Measurements from ENCODE around the gene TCF7L2.
A peak's percentile ranks its signal among the peaks of the same experiment; 100 is the strongest.

The TCF7L2 gene

GRCh38 chr10:112949875-112950507 is at the start of gene TCF7L2:
Gene TCF7L2 (plus strand): TSS chr10:112950247. CDS start chr10:112950757, 510 bp downstream.
- Histone ChIP-seq H3K4me1 (ENCODE audit: insufficient read depth, low read length) (peaks cover 25% of the 10 kb centered on the region), H3K9me3 (ENCODE audit: control insufficient read depth, insufficient read depth, low read length) (no peaks in the 10 kb centered on the region), H3K36me3 (ENCODE audit: insufficient read depth, low read length) (no peaks in the 10 kb centered on the region), H3K9ac (ENCODE audit: low read depth, low read length) (peak within 1 kb of the TSS; percentile 86)

- Histone ChIP-seq H3K9me3 (ENCODE audit: control insufficient read depth, insufficient read depth, low read length) (no peaks in the 10 kb centered on the region), H3K4me1 (ENCODE audit: insufficient read depth, low read length) (peaks cover 7% of the 10 kb centered on the region; the same call in 1 of the 2 replicates), H3K9ac (ENCODE audit: low read depth, low read length) (no peak overlapping the region), H3K36me3 (ENCODE audit: insufficient read depth, low read length) (no peaks in the 10 kb centered on the region)
Measured at GRCh38 chr10:112902730-112903129, 47.3 kb upstream of the TCF7L2 start.

DNA sequence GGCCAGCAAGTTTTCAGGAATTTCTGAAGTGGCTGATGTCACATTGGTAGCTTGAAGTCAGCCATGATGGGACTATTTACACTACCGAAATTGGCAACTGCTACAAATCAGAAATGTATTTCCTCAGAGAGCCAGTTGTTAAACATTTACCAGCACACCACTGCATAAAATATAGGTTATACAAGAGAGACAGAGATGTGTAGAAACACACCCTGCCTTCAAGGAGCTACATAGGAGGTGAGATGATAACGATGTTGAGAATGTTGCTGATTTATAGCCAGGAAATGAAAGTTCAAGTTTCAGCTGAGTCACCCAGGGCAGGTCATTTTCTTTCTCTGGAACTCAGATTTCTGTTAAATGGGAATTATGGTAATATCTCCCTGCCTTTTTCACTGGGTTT is 46.0 kb upstream of the TCF7L2 start:
- H3K9ac ChIP-seq (ENCODE audit: low read depth, low read length), result no peak overlapping the region
- H3K36me3 ChIP-seq (ENCODE audit: insufficient read depth, low read length), result no peaks in the 10 kb centered on the region; the same call in 1 of the 2 replicates

GRCh38 chr10:112906945-112907344 is 43.1 kb upstream of the TCF7L2 start:
- no peaks in the 10 kb centered on the region; the same call in 1 of the 2 replicates for H3K36me3 ChIP-seq (ENCODE audit: insufficient read depth, low read length)
- no peak overlapping the region for H3K9ac ChIP-seq (ENCODE audit: low read depth, low read length)
- H3K9me3 ChIP-seq (ENCODE audit: control insufficient read depth, insufficient read depth, low read length), result no peaks in the 10 kb centered on the region
- peaks cover 11% of the 10 kb centered on the region; the same call in 1 of the 2 replicates for H3K4me1 ChIP-seq (ENCODE audit: insufficient read depth, low read length)

More for the DNA sequence above, 46.0 kb upstream of the TCF7L2 start:
- H3K9me3 ChIP-seq (ENCODE audit: control insufficient read depth, insufficient read depth, low read length), result no peaks in the 10 kb centered on the region
- peaks cover 12% of the 10 kb centered on the region; the same call in 1 of the 2 replicates for H3K4me1 ChIP-seq (ENCODE audit: insufficient read depth, low read length)

- Histone ChIP-seq H3K9me3 (ENCODE audit: control insufficient read depth, insufficient read depth, low read length) (no peaks in the 10 kb centered on the region), H3K4me1 (ENCODE audit: insufficient read depth, low read length) (peaks cover 20% of the 10 kb centered on the region), H3K36me3 (ENCODE audit: insufficient read depth, low read length) (no peaks in the 10 kb centered on the region; the same call in 1 of the 2 replicates), H3K9ac (ENCODE audit: low read depth, low read length) (no peak overlapping the region)
Measured at GRCh38 chr10:112907893-112908292, 42.2 kb upstream of the TCF7L2 start.

DNA sequence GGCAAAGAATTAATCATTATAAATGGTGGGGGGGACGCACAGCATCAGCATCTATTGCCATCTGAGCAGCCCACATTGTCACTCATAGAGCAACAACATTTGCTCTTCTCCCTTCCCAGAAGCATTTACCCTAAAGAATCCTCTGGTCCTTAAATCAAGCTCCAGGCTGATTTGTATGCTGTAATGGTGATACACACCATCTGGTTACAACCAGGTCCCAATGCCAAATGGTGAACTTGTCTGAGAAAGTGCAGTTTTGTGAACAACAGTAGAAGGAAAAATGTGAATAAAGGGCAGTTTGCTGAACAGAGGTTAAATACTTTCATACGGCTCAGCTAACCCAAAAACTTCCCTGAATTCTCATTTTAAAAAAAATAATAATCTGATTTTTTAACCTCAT is 38.8 kb upstream of the TCF7L2 start:
- Histone ChIP-seq H3K9ac (ENCODE audit: low read depth, low read length) (no peak overlapping the region), H3K36me3 (ENCODE audit: insufficient read depth, low read length) (no peaks in the 10 kb centered on the region; the same call in 1 of the 2 replicates), H3K4me1 (ENCODE audit: insufficient read depth, low read length) (peaks cover 31% of the 10 kb centered on the region), H3K9me3 (ENCODE audit: control insufficient read depth, insufficient read depth, low read length) (no peaks in the 10 kb centered on the region)

- Histone ChIP-seq H3K9me3 (ENCODE audit: control insufficient read depth, insufficient read depth, low read length) (no peaks in the 10 kb centered on the region), H3K9ac (ENCODE audit: low read depth, low read length) (peak overlapping the region; percentile 18; the same call in 1 of the 2 replicates), H3K4me1 (ENCODE audit: insufficient read depth, low read length) (peaks cover 34% of the 10 kb centered on the region), H3K36me3 (ENCODE audit: insufficient read depth, low read length) (no peaks in the 10 kb centered on the region; the same call in 1 of the 2 replicates)
Measured at GRCh38 chr10:112912410-112912928, 37.6 kb upstream of the TCF7L2 start.

DNA sequence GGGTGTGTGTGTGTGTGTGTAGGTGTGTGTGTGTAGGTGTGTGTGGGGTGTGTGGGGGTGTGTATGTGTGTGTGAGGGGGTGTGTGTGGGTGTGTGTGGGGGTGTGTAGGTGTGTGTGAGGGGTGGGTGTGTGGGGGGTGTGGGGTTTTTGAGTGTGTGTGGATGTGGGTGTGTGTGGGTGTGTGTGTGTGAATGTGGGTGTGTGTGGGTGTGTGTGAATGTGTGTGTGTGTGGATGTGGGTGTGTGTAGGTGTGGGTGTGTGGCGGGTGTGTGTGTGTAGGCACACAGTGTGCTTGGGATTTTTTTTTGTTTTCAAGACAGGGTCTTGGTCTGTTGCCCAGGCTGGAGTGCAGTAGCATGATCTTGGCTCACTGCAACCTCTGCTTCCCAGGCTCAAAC is 36.8 kb upstream of the TCF7L2 start:
- Histone ChIP-seq H3K9me3 (ENCODE audit: control insufficient read depth, insufficient read depth, low read length) (no peaks in the 10 kb centered on the region), H3K9ac (ENCODE audit: low read depth, low read length) (no peak overlapping the region), H3K36me3 (ENCODE audit: insufficient read depth, low read length) (no peaks in the 10 kb centered on the region), H3K4me1 (ENCODE audit: insufficient read depth, low read length) (peaks cover 34% of the 10 kb centered on the region)

DNA sequence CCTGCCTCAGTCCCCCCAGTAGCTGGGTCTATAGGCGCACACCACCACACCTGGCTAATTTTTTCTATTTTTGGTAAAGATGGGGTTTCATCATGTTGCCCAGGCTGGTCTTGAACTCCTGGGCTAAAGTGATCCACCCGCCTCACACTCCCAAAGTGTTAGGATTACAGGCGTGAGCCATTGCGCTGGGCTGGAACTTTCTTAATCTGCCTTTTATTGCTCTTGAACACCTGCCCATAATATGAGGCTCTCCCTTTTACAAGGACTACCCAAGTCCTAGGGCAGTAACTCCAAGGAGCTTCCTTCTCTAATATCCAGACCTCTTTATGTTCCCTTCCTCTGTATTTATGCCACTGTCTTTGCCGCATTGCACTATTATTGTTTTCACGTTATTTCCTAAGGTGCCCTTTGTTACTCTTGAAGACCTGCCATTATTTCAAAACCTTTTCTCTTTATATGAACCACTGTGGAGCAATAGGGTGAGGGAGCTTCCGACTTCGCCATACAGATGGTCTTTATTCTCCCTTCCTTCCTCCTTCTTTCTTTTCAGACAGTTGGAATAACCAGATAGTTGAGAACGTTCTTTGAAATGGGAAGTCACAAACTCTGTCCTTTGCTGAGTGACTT is 36.3 kb upstream of the TCF7L2 start:
- Histone ChIP-seq H3K9me3 (ENCODE audit: control insufficient read depth, insufficient read depth, low read length) (no peaks in the 10 kb centered on the region), H3K4me1 (ENCODE audit: insufficient read depth, low read length) (peaks cover 32% of the 10 kb centered on the region), H3K9ac (ENCODE audit: low read depth, low read length) (no peak overlapping the region)

GRCh38 chr10:112914288-112914952 is 35.6 kb upstream of the TCF7L2 start:
- Histone ChIP-seq H3K36me3 (ENCODE audit: insufficient read depth, low read length) (no peaks in the 10 kb centered on the region), H3K4me1 (ENCODE audit: insufficient read depth, low read length) (peaks cover 34% of the 10 kb centered on the region), H3K9ac (ENCODE audit: low read depth, low read length) (no peak overlapping the region), H3K9me3 (ENCODE audit: control insufficient read depth, insufficient read depth, low read length) (no peaks in the 10 kb centered on the region)

More for the DNA sequence above, 36.3 kb upstream of the TCF7L2 start:
- no peaks in the 10 kb centered on the region for H3K36me3 ChIP-seq (ENCODE audit: insufficient read depth, low read length)

GRCh38 chr10:112915590-112916572 is 34.2 kb upstream of the TCF7L2 start:
- Histone ChIP-seq H3K9me3 (ENCODE audit: control insufficient read depth, insufficient read depth, low read length) (no peaks in the 10 kb centered on the region), H3K4me1 (ENCODE audit: insufficient read depth, low read length) (peaks cover 38% of the 10 kb centered on the region), H3K36me3 (ENCODE audit: insufficient read depth, low read length) (no peaks in the 10 kb centered on the region), H3K9ac (ENCODE audit: low read depth, low read length) (no peak overlapping the region)

DNA sequence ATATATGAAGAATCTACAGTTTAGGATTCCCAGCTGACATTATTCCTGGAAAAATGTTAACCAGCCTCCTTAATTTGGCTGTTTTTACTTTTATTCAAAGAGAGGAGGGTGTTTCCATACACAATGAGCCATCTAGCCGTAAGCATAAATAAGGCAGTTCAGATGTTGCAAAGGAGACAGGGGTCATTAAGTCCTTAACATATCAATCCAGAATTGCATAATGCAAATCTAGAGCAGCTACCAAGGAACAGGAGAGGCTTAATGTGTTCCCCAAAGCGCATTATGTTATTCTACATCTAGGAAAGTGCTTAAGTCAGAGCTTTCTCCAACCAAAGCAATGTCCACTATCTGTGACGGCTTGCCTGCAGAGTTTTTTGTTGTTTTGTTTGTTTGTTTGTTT is 32.4 kb upstream of the TCF7L2 start:
- Histone ChIP-seq H3K4me1 (ENCODE audit: insufficient read depth, low read length) (peaks cover 27% of the 10 kb centered on the region), H3K9ac (ENCODE audit: low read depth, low read length) (no peak overlapping the region), H3K36me3 (ENCODE audit: insufficient read depth, low read length) (no peaks in the 10 kb centered on the region), H3K9me3 (ENCODE audit: control insufficient read depth, insufficient read depth, low read length) (no peaks in the 10 kb centered on the region)

DNA sequence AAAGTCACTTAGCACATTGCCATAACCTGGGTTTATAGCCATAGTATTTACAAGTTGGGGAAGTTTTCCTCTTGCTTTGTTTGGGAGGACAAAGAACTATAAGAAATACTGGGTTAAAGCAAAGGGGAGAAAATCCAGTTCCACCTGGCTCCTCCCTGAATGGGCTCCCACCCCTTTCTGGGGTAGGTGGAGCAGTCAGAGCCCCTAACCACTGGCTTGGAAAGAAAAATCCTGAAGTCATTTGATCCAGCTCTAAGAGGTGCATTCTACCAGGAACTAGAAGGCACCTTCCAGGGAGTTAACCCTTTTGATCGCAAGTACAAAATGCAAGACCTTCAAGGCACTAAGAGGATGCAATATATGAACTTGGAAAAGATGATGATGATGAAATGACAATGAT is 31.3 kb upstream of the TCF7L2 start:
- Histone ChIP-seq H3K4me1 (ENCODE audit: insufficient read depth, low read length) (peaks cover 22% of the 10 kb centered on the region), H3K9me3 (ENCODE audit: control insufficient read depth, insufficient read depth, low read length) (no peaks in the 10 kb centered on the region), H3K36me3 (ENCODE audit: insufficient read depth, low read length) (no peaks in the 10 kb centered on the region), H3K9ac (ENCODE audit: low read depth, low read length) (no peak overlapping the region)

DNA sequence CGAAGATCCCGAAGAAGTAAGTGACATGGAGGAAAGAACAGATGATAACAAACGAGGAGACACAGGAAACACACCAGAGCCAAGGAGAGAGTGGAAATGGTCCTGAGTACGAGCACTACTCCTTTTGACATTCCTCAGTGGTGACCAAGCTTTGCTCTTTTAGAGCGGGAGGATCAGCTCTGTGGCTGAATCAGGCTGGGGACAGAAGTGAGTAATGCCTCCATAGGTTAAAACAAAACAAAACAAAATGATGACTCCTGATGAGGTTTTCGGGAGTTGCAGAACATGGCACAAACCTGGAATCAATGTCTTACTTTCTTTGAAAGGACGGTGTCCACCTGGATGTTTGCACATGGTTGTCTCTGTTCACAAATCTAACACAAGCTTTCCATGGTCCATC is 30.3 kb upstream of the TCF7L2 start:
- H3K4me1 ChIP-seq (ENCODE audit: insufficient read depth, low read length), result peaks cover 20% of the 10 kb centered on the region
- no peak overlapping the region for H3K9ac ChIP-seq (ENCODE audit: low read depth, low read length)
- H3K36me3 ChIP-seq (ENCODE audit: insufficient read depth, low read length), result no peaks in the 10 kb centered on the region
- no peaks in the 10 kb centered on the region for H3K9me3 ChIP-seq (ENCODE audit: control insufficient read depth, insufficient read depth, low read length)

Measured in ES-I3 (cell line).